NCI-H2227 (cell line): ENCODE measurements around the gene CDK16.

Experiments
- DNase-seq: peaks from one replicate; lab custom pipeline; 2025; ENCODE audit not compliant: unreplicated experiment; lab: John Stamatoyannopoulos, UW

Gene CDK16

GRCh38 chrX:47185241-47185640, 33.2 kb upstream of the CDK16 start:
- no peak for DNase-seq

GRCh38 chrX:47186096-47186740, 32.3 kb upstream of the CDK16 start:
- no peak for DNase-seq

GRCh38 chrX:47187106-47187677, 31.3 kb upstream of the CDK16 start:
- no peak for DNase-seq

- DNase-seq, result no peak
Measured at GRCh38 chrX:47189906-47190305, 28.6 kb upstream of the CDK16 start.

GRCh38 chrX:47190445-47191269, 27.8 kb upstream of the CDK16 start:
- DNase-seq, result peak; percentile 98

GRCh38 chrX:47191331-47191730, 27.1 kb upstream of the CDK16 start:
- DNase-seq, result peak; percentile 61

- no peak for DNase-seq
Measured at GRCh38 chrX:47191806-47192401, 26.6 kb upstream of the CDK16 start.

- DNase-seq, result peak; percentile 99
Measured at GRCh38 chrX:47193475-47194193, 24.8 kb upstream of the CDK16 start, which contains the start of gene UBA1. UBA1 (plus strand) TSS chrX:47193829; CDS start chrX:47198803, 4,974 bp downstream.

- DNase-seq, result no peak
Measured at GRCh38 chrX:47194194-47194787, 24.2 kb upstream of the CDK16 start.

GRCh38 chrX:47196098-47196497, 22.4 kb upstream of the CDK16 start:
- DNase-seq, result no peak

GRCh38 chrX:47197526-47197925, 21.0 kb upstream of the CDK16 start:
- DNase-seq, result no peak

- no peak for DNase-seq
Measured at GRCh38 chrX:47198026-47198686, 20.3 kb upstream of the CDK16 start.

GRCh38 chrX:47198687-47199080, 19.8 kb upstream of the CDK16 start:
- no peak for DNase-seq

GRCh38 chrX:47199286-47199685, 19.2 kb upstream of the CDK16 start:
- no peak for DNase-seq

GRCh38 chrX:47200385-47201150, 17.9 kb upstream of the CDK16 start:
- peak; percentile 27 for DNase-seq

GRCh38 chrX:47201345-47201944, 17.0 kb upstream of the CDK16 start:
- no peak for DNase-seq

GRCh38 chrX:47202316-47202715, 16.2 kb upstream of the CDK16 start:
- no peak for DNase-seq

GRCh38 chrX:47202877-47203276, 15.6 kb upstream of the CDK16 start:
- DNase-seq, result no peak

- peak; percentile 9 for DNase-seq
Measured at GRCh38 chrX:47204970-47205369, 13.5 kb upstream of the CDK16 start.
